Right cardiac atrium (tissue), 5 donors: ENCODE measurements around the gene YPEL2. TPM values are rescaled to one million over a fixed set of nuclear protein-coding genes. Genes with fewer than 3 reads are reported as not detected.
"Not testable (repeated sequence)": the region's sequence is repeated elsewhere in the genome, so short reads cannot be mapped to it uniquely, and the experiment has no call there.

Source experiments
- ATAC-seq, 2 donors: fragments of 200-7000 bp; cut with Tn5 transposase; one replicate each; pipeline versions ENCODE4 v1.8.0 to v1.9.1; 2020; ENCODE audit warnings: moderate library complexity in 2 of 2, mild to moderate bottlenecking in 1 of 2
- DNase-seq, 3 donors: peaks; one replicate each; pipeline ENCODE4 v3.0.0-alpha.2; 2020
- H3K27ac ChIP-seq: one replicate; pipeline ENCODE4 v1.5.1; 2013; ENCODE audit warnings: mild to moderate bottlenecking, low read length, control low read depth, moderate library complexity
- H3K27me3 ChIP-seq: one replicate; pipeline ENCODE4 v1.6.1; 2013; ENCODE audit not compliant: control insufficient read depth, insufficient read depth
- H3K4me1 ChIP-seq: one replicate; pipeline ENCODE4 v1.6.1; 2013; ENCODE audit warnings: low read length; ENCODE audit not compliant: control insufficient read depth, insufficient read depth
- H3K4me3 ChIP-seq: one replicate; pipeline ENCODE4 v1.5.1; 2013; ENCODE audit warnings: low read length, control low read depth
- H3K9me3 ChIP-seq: one replicate; pipeline ENCODE4 v1.6.1; 2013; ENCODE audit warnings: low read length; ENCODE audit not compliant: control insufficient read depth
- WGBS: extraction: QIAGEN DNeasy Blood & Tissue Kit; methylation state at CpG from one replicate; pipeline ENCODE4 v1.1.7; 2013; 5-methylcytosine and 5-hydroxymethylcytosine counted together
- intact Hi-C, 4 donors: fragments of 100-400 bp; cut with DNase I; formaldehyde crosslinking; loops; one replicate each; pipeline versions ENCODE4 v1.11.0 to v1.14.0; 2022 to 2023
- polyA plus RNA-seq: library from polyadenylated mRNA; stranded (reverse); fragments of 200-250 nt; gene quantifications from one replicate; pipeline ENCODE4 v1.2.3, GENCODE V29; 2013
- total RNA-seq, 4 donors: library from RNA; stranded (reverse); fragmentation: NEBNext Ultra II Directional; extraction: Animal tissue kit (Norgen Biotek cat#: 25700); gene quantifications; one replicate each; pipeline ENCODE4 v1.2.1, GENCODE V29; 2021
- donor health status: healthy with polysubstance abuse.
- donor health status: DM: no; HTN: yes; CAD: no.
- donor health status: DM: no; HTN: no; CAD: no.
- donor health status: DM: no; HTN: yes; CAD: no; lungs with severe emphysema.
- donor health status: DM: yes; HTN: yes; CAD: no.

Gene YPEL2
- total and polyA plus RNA-seq, 5 donors = 12.5 to 33.9 (median 23.1) TPM

DNA sequence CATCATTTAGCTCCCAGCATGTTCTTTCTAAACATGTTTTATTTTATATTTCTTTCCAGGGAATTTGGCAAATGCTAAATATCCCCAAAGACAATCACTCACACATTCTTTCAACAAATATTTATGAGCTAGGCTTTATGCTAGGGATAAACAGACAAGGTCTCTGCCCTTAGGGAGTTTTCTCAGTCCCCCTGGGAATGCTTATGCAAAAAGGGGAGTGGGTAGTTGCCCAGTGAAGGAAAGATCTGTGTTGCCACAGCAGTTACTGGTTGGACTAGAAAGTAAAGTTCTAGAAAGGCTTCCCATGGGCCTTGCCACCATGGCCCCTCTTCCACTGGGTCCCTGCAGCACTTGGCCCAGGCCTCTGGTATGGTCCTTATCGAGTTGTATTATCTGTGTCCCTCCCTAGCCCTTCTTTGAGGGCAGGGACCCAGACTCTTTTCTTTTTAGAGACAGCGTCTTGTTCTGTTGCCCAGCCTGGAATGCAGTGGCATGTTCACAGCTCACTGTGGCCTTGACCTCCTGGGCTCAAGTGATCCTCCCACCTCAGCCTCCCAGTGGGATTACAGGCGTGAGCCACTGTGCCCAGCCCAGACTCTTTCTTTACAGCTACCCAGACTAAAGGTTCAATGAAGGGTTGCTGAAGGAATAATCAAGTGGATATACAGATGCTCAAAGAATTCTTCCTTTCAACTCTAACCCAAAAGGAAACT, 78.0 kb downstream of the YPEL2 start:
- Histone ChIP-seq H3K27ac (no peak overlapping the region), H3K27me3 (no peaks in the 10 kb centered on the region), H3K9me3 (no peaks in the 10 kb centered on the region), H3K4me1 (no peaks in the 10 kb centered on the region), H3K4me3 (no peak overlapping the region)
- DNase-seq (no peak), ATAC-seq (no peak)
- intact Hi-C loops = no loop called here
- 82% methylated on average over 3 of the region's 3 CpGs for WGBS

DNA sequence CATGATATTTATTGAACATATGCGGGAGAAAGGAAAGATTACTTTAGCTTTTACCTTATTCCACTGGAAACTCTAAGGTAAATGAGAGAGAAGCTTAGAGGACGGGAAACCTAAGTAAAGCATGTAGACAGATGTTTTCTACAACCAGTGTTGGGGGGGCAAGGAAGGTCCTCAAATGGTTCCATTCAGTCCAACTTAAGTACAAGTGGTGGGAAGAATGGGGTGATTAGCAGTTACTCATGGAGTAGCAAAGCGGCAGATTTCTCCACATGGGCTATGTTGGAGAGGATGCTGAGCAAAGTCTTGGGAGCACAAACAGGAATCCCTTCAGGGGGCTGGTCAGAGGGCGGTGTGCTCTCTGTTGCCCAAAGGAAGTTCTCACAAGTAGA, 78.6 kb downstream of the YPEL2 start:
- no peak overlapping the region for H3K4me3 ChIP-seq
- ATAC-seq = no peak
- H3K27ac ChIP-seq = no peak overlapping the region
- H3K9me3 ChIP-seq = no peaks in the 10 kb centered on the region
- DNase-seq = no peak
- no peaks in the 10 kb centered on the region for H3K4me1 ChIP-seq
- 98% methylated on average over 4 of the region's 4 CpGs for WGBS
- intact Hi-C loops = no loop called here
- H3K27me3 ChIP-seq = no peaks in the 10 kb centered on the region

DNA sequence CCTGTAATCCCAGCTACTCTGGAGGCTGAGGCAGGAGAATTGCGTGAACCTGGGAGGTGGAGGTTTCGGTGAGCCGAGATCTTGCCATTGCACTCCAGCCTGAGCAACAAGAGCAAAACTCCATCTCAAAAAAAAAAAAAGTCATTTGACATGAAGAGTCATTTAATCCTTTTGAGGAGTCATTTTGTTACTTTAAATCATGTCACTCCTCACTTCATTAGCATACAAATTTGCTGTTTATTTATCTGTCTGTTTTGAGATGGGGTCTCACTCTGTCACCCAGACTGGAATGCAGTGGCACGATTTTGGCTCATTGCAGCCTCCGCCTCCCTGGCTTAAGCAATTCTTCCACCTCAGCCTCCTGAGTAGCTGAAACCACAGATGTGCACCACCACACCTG, 81.0 kb downstream of the YPEL2 start:
- WGBS = 89% methylated on average over 5 of the region's 5 CpGs
- H3K27me3 ChIP-seq, intact Hi-C loops, ATAC-seq, H3K27ac ChIP-seq, H3K4me1 ChIP-seq, H3K4me3 ChIP-seq, DNase-seq, H3K9me3 ChIP-seq: not testable (repeated sequence)

- Histone ChIP-seq H3K27ac (peak overlapping the region; percentile 44), H3K4me1 (peaks cover 2% of the 10 kb centered on the region), H3K27me3 (no peaks in the 10 kb centered on the region), H3K4me3 (no peak overlapping the region), H3K9me3 (no peaks in the 10 kb centered on the region)
- DNase-seq (no peak), ATAC-seq (peak; percentile 28 to 50)
- 55% methylated on average over 8 of the region's 8 CpGs for WGBS
- intact Hi-C loops = no loop called here
Measured at GRCh38 chr17:59413014-59413766, 81.7 kb downstream of the YPEL2 start.

GRCh38 chr17:59415397-59415796, 83.9 kb downstream of the YPEL2 start:
- DNase-seq (no peak), ATAC-seq (no peak)
- WGBS = 57% methylated on average over 5 of the region's 5 CpGs
- H3K27ac ChIP-seq = no peak overlapping the region
- no peaks in the 10 kb centered on the region for H3K27me3 ChIP-seq
- no peak overlapping the region for H3K4me3 ChIP-seq
- intact Hi-C loops = loop anchor here in 1 of 4 donors (5.0 kb wide), 1 partner anchor 43 kb away; no protein-coding TSS in a partner anchor
- H3K9me3 ChIP-seq = no peaks in the 10 kb centered on the region
- H3K4me1 ChIP-seq = peaks cover 2% of the 10 kb centered on the region

DNA sequence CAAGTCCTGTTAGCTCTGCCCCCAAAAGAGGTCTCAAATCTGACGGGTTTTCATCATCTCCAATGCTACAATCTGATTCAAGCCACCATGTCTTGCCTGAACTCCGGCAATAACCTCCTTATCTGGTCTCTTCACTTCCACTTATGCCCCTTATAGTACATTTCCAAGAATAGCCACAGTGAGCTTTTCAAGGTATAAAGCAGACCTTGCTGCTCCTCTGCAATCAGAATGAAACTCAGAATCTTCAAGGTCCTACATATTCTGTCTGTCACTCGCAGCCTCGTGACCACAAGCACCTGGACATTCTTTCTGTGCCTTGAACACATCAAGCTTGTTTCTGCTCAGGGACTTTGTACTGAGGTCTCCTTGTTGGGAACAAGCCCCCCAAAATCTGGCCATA, 84.7 kb downstream of the YPEL2 start:
- DNase-seq (no peak), ATAC-seq (no peak)
- no peak overlapping the region for H3K27ac ChIP-seq
- intact Hi-C loops = loop anchor here in 1 of 4 donors (5.0 kb wide), 1 partner anchor 44 kb away; no protein-coding TSS in a partner anchor
- 64% methylated on average over 4 of the region's 4 CpGs for WGBS
- no peaks in the 10 kb centered on the region for H3K27me3 ChIP-seq
- H3K9me3 ChIP-seq = no peaks in the 10 kb centered on the region
- H3K4me3 ChIP-seq = no peak overlapping the region
- peaks cover 2% of the 10 kb centered on the region for H3K4me1 ChIP-seq

DNA sequence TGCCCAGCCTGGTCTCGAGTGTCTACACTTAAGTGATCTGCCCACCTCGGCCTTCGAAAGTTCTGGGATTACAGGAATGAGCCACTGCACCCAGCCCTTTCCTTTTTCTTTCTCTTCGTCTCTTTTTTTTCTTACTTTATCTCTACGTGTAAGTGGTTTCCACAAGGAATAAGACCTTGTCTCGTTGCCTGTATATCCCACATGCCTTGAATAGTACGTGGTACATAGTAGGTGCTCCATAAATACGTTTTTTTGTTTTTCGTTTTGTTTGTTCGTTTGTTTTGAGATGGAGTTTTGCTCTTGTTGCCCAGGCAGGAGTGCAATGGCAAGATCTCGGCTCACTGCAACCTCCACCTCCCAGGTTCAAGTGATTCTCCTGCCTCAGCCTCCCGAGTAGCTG, 86.0 kb downstream of the YPEL2 start:
- DNase-seq (no peak), ATAC-seq (no peak)
- intact Hi-C loops = loop anchor here in 1 of 4 donors (5.0 kb wide), 1 partner anchor 45 kb away; no protein-coding TSS in a partner anchor
- H3K27ac ChIP-seq = no peak overlapping the region
- peaks cover 2% of the 10 kb centered on the region for H3K4me1 ChIP-seq
- no peaks in the 10 kb centered on the region for H3K27me3 ChIP-seq
- 92% methylated on average over 12 of the region's 12 CpGs for WGBS
- no peak overlapping the region for H3K4me3 ChIP-seq
- H3K9me3 ChIP-seq = no peaks in the 10 kb centered on the region

- no peak overlapping the region for H3K27ac ChIP-seq
- intact Hi-C loops = loop anchor here in 1 of 4 donors (5.0 kb wide), 1 partner anchor 46 kb away; no protein-coding TSS in a partner anchor
- DNase-seq = no peak
- H3K4me1 ChIP-seq = peaks cover 6% of the 10 kb centered on the region
- no peaks in the 10 kb centered on the region for H3K27me3 ChIP-seq
- ATAC-seq = no peak
- WGBS = 44% methylated on average over 4 of the region's 4 CpGs
- H3K9me3 ChIP-seq = no peaks in the 10 kb centered on the region
- H3K4me3 ChIP-seq = no peak overlapping the region
Measured at GRCh38 chr17:59418732-59419166, 87.3 kb downstream of the YPEL2 start.

GRCh38 chr17:59420901-59421300, 89.4 kb downstream of the YPEL2 start:
- H3K4me1 ChIP-seq = peaks cover 17% of the 10 kb centered on the region
- intact Hi-C loops = loop anchor here in 1 of 4 donors (10.0 kb wide), 1 partner anchor 86 kb away; the partner anchor contains the start of gene YPEL2

DNA sequence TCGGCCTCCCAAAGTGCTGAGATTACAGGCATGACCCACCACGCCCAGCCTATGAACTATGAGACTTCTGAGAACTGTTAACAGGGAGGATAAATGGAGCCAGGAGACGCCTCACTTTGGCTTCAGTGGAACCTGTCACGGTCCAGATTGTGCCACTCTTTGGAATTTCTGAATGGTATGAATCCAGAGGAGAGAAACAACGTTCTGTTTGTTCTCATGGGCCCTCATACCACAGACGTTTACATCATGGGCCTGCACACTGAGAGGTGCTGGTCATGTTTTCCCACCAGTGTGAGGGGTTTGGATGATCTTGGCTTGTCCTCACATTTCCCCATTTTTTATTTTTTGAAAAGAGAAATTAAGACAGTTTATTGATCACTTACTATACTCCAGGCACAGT, 90.3 kb downstream of the YPEL2 start:
- Histone ChIP-seq H3K9me3 (no peaks in the 10 kb centered on the region), H3K27ac (no peak overlapping the region), H3K4me3 (no peak overlapping the region), H3K27me3 (no peaks in the 10 kb centered on the region), H3K4me1 (peaks cover 22% of the 10 kb centered on the region)
- ATAC-seq (no peak), DNase-seq (no peak)
- 62% methylated on average over 6 of the region's 6 CpGs for WGBS
- intact Hi-C loops = loop anchor here in 1 of 4 donors (10.0 kb wide), 1 partner anchor 87 kb away; the partner anchor contains the start of gene YPEL2

More at GRCh38 chr17:59420901-59421300, 89.4 kb downstream of the YPEL2 start:
- Histone ChIP-seq H3K4me3 (no peak overlapping the region), H3K27ac (peak overlapping the region; percentile 13), H3K9me3 (no peaks in the 10 kb centered on the region), H3K27me3 (no peaks in the 10 kb centered on the region)
- 67% methylated on average over 3 of the region's 3 CpGs for WGBS
- DNase-seq (no peak), ATAC-seq (no peak)
